ENCODE measurements around the gene CTNNA3. TPM values are rescaled to one million over a fixed set of nuclear protein-coding genes. Genes with fewer than 3 reads are reported as not detected.

The CTNNA3 gene
- total RNA-seq, 2 donors from 2014 or later = 3.2 to 7.2 TPM

DNA sequence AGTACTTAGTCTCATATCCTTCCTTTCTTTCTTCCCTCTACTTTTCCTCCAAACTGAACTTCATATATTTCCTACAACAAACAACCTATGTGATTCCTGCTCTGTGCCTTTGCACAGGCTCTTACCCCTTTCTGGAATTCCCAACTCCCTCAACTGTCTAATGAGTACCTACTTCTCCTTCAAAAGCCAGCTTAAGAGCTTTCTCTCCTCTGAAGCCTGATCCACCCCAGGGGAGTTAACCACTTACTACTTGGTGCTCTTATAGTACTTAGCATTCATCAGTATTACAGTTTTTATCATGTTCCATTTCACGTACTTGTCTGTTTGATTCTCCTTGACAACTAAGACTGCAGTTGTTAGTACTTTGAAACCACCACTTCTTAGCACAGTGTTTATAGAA lies 524.0 kb downstream of the CTNNA3 start:
- H3K36me3 Mint-ChIP-seq (ENCODE audit: low read depth) = no peaks in the 10 kb centered on the region
- no peaks in the 10 kb centered on the region for H3K4me1 ChIP-seq (ENCODE audit: control insufficient read depth, insufficient read depth, low read length)
- 81% methylated on average over 1 of the region's 1 CpG; no CpG with 5 or more reads in 1 of the 2 experiments for WGBS, 2 experiments (ENCODE audit: insufficient coverage in 1 of 2, insufficient read length in 1 of 2)
- peaks cover 14% of the 10 kb centered on the region for H3K9me3 Mint-ChIP-seq
- no peak overlapping the region for H3K9ac ChIP-seq (ENCODE audit: extremely low read depth, low read length, poor library complexity, severe bottlenecking)
- no peak overlapping the region for H3K27ac ChIP-seq (ENCODE audit: low read depth, low read length)
- TF ChIP-seq, protein P1, sequence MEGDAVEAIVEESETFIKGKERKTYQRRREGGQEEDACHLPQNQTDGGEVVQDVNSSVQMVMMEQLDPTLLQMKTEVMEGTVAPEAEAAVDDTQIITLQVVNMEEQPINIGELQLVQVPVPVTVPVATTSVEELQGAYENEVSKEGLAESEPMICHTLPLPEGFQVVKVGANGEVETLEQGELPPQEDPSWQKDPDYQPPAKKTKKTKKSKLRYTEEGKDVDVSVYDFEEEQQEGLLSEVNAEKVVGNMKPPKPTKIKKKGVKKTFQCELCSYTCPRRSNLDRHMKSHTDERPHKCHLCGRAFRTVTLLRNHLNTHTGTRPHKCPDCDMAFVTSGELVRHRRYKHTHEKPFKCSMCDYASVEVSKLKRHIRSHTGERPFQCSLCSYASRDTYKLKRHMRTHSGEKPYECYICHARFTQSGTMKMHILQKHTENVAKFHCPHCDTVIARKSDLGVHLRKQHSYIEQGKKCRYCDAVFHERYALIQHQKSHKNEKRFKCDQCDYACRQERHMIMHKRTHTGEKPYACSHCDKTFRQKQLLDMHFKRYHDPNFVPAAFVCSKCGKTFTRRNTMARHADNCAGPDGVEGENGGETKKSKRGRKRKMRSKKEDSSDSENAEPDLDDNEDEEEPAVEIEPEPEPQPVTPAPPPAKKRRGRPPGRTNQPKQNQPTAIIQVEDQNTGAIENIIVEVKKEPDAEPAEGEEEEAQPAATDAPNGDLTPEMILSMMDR (conservative IDR thresholded peaks at IDR 0.05) = no peak
- H3K4me1 Mint-ChIP-seq = no peaks in the 10 kb centered on the region
- H3K4me3 Mint-ChIP-seq = no peak overlapping the region
- H3K4me3 ChIP-seq (ENCODE audit: low read length) = no peak overlapping the region
- DNase-seq = no peak
- no peaks in the 10 kb centered on the region for H3K36me3 ChIP-seq (ENCODE audit: control insufficient read depth, insufficient read depth, low read length)
- peaks cover 7% of the 10 kb centered on the region for H3K9me3 ChIP-seq (ENCODE audit: control insufficient read depth, low read length)
- H3K27ac Mint-ChIP-seq = no peak overlapping the region
- H3K27me3 ChIP-seq (ENCODE audit: control insufficient read depth, insufficient read depth, low read length, poor library complexity, severe bottlenecking) = no peaks in the 10 kb centered on the region
- H3K27me3 Mint-ChIP-seq (ENCODE audit: insufficient read depth) = no peaks in the 10 kb centered on the region

DNA sequence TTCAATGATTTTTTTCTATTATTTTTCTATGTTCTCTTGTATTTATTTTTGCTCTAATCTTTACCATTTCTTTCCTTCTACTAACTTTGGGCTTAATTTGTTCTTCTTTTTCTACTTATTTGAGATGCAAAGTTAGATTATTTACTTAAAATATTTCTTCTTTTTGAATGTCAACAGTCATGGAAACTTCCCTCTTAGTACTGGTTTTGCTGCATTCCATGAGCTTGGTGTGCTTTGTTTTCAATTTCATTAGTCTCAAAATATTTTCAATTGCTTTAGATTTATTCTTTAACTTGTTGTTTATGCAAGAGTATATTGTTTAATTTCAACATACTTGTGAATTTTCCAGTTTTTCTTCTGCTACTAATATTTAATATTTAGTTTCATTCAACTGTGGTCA lies 539.8 kb downstream of the CTNNA3 start:
- no peak overlapping the region for H3K4me3 Mint-ChIP-seq
- no peak overlapping the region for H3K27ac Mint-ChIP-seq

DNA sequence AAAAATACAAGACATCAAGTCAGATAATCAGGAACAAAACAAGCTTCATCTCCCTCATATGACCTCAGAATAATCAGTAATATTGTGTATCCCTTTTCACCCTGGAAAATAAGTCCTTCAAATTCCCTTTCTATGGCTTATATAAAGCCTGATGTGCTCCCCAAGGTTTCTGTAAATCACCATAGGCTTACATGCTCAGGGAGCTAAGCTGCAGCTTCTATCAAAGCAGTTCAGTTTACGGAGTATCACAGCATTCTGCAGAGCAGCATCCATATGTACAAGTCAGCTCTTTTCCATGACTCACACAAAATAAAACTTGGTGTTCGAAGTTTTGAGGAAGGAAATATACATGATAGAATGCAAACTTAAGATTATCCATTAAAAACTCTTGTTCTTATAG lies 544.5 kb downstream of the CTNNA3 start:
- 91% methylated on average over 1 of the region's 2 CpGs; no CpG with 5 or more reads in 1 of the 2 experiments for WGBS, 2 experiments (ENCODE audit: insufficient coverage in 1 of 2, insufficient read length in 1 of 2)
- DNase-seq = no peak
- Mint-ChIP-seq H3K9me3 (no peaks in the 10 kb centered on the region), H3K27me3 (ENCODE audit: insufficient read depth) (no peaks in the 10 kb centered on the region), H3K36me3 (ENCODE audit: low read depth) (no peaks in the 10 kb centered on the region), H3K4me3 (no peak overlapping the region), H3K27ac (no peak overlapping the region), H3K4me1 (no peaks in the 10 kb centered on the region)
- Histone ChIP-seq H3K4me3 (ENCODE audit: low read length) (no peak overlapping the region), H3K27ac (ENCODE audit: low read depth, low read length) (no peak overlapping the region), H3K4me1 (ENCODE audit: control insufficient read depth, insufficient read depth, low read length) (no peaks in the 10 kb centered on the region), H3K27me3 (ENCODE audit: control insufficient read depth, insufficient read depth, low read length, poor library complexity, severe bottlenecking) (no peaks in the 10 kb centered on the region), H3K9me3 (ENCODE audit: control insufficient read depth, low read length) (no peaks in the 10 kb centered on the region), H3K9ac (ENCODE audit: extremely low read depth, low read length, poor library complexity, severe bottlenecking) (no peak overlapping the region), H3K36me3 (ENCODE audit: control insufficient read depth, insufficient read depth, low read length) (no peaks in the 10 kb centered on the region)
- TF ChIP-seq, protein P1 (conservative IDR thresholded peaks at IDR 0.05) = no peak

More for the DNA sequence above, 539.8 kb downstream of the CTNNA3 start:
- Mint-ChIP-seq H3K36me3 (ENCODE audit: low read depth) (no peaks in the 10 kb centered on the region), H3K4me1 (peaks cover 2% of the 10 kb centered on the region), H3K9me3 (no peaks in the 10 kb centered on the region), H3K27me3 (ENCODE audit: insufficient read depth) (no peaks in the 10 kb centered on the region)
- no peaks in the 10 kb centered on the region for H3K9me3 ChIP-seq (ENCODE audit: control insufficient read depth, low read length)
- H3K4me3 ChIP-seq (ENCODE audit: low read length) = no peak overlapping the region
- no peak overlapping the region for H3K9ac ChIP-seq (ENCODE audit: extremely low read depth, low read length, poor library complexity, severe bottlenecking)
- H3K36me3 ChIP-seq (ENCODE audit: control insufficient read depth, insufficient read depth, low read length) = no peaks in the 10 kb centered on the region
- no peaks in the 10 kb centered on the region for H3K27me3 ChIP-seq (ENCODE audit: control insufficient read depth, insufficient read depth, low read length, poor library complexity, severe bottlenecking)
- DNase-seq = no peak
- TF ChIP-seq, protein P1 (conservative IDR thresholded peaks at IDR 0.05) = no peak
- H3K4me1 ChIP-seq (ENCODE audit: control insufficient read depth, insufficient read depth, low read length) = no peaks in the 10 kb centered on the region
- no peak overlapping the region for H3K27ac ChIP-seq (ENCODE audit: low read depth, low read length)
